PC-9 (cell line): ENCODE measurements around the gene TMTC3.
"Not testable (repeated sequence)": the region's sequence is repeated elsewhere in the genome, so short reads cannot be mapped to it uniquely, and the experiment has no call there.

Source experiments
- CTCF ChIP-seq: fragments of 200-600 bp; sonication (generic); conservative IDR thresholded peaks from 2 replicates; pipeline ENCODE4 v1.6.1; 2017; ENCODE audit warnings: mixed run types, antibody characterized with exemption, mild to moderate bottlenecking, moderate library complexity
- EZH2 ChIP-seq: fragments of 200-600 bp; sonication (generic); IDR thresholded peaks from 2 replicates; pipeline ENCODE4 v1.8.0; 2017; ENCODE audit warnings: antibody characterized with exemption, low read depth

- TF ChIP-seq CTCF, EZH2: not testable (repeated sequence)
These were observed 2.4 kb upstream of the TMTC3 start for GRCh38 chr12:88139711-88140110.
